Measurements from ENCODE around the gene MAN1B1. TPM values are rescaled to one million over a fixed set of nuclear protein-coding genes. Genes with fewer than 3 reads are reported as not detected.

MAN1B1 gene
- total and polyA plus RNA-seq, 2 of the 8 experiments (the other 6 are each of a cell fraction or from before 2014, with no cell fraction given) = 33.7 to 36.3 TPM

DNA sequence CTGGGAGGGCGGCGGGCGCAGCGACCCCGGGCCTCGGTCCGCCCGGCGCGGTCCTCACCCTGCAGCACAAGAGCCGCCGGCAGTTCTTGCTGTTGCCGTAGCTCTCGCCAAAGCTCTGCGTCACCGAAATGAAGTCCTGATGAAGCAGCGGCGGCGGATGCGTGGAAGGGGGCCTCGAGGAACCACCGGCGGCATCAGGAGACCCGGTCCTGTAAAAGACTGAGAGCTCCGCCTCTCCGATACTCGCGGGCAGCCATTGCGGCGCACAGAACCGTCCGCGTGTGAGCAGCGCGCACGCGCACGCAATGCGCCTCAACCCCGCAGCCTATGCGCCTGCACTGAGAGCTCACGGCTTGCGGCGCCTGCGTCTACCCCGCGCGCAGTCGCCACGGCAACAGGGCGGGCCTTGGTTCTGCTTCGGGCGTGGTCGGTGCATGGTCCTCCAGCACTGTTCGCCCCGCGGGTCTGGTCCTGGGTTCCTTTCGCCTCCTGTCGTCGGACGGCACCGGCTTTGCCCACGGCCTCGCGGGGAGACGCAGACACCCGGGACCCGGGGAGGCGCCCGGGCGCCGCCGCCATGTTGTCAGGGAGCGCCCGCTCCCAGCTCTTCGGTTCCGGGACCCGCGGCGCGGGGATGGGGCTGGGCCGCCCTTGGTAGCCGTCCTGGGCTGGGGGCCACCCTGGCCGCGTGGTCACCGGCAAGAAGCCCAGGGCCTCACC is 42.8 kb downstream of the MAN1B1 start (continued):
- TF ChIP-seq RNF2 (IDR thresholded peaks at IDR 0.05; ENCODE audit: borderline replicate concordance, low read depth, low read length, missing control alignments, poor library complexity, severe bottlenecking) = no peak
- TF ChIP-seq GTF2F1 (IDR thresholded peaks at IDR 0.05; ENCODE audit: borderline replicate concordance, low read depth, low read length) = no peak
- no peak for TF ChIP-seq EGR1 (IDR thresholded peaks at IDR 0.05; ENCODE audit: borderline replicate concordance, low read depth, low read length)
- TF ChIP-seq POLR2A (IDR thresholded peaks at IDR 0.05; ENCODE audit: control extremely low read depth in 1 of 2, low read depth in 2 of 2, low read length in 2 of 2) = peak in 1 of 2 experiments; percentile 80; a peak in 2 of 3 replicates
- TF ChIP-seq JUND (IDR thresholded peaks at IDR 0.05; ENCODE audit: low read length) = no peak
- no peak for TF ChIP-seq TEAD4 (IDR thresholded peaks at IDR 0.05; ENCODE audit: low read depth, low read length)
- TF ChIP-seq BACH1 (IDR thresholded peaks at IDR 0.05; ENCODE audit: low read length) = no peak; the same call in 1 of the 2 replicates
- peak; percentile 76 for TF ChIP-seq CREB1 (IDR thresholded peaks at IDR 0.05)
- TF ChIP-seq POLR2AphosphoS5 (IDR thresholded peaks at IDR 0.05; ENCODE audit: low read depth, low read length) = peak; percentile 80
- no peak for TF ChIP-seq SUZ12 (IDR thresholded peaks at IDR 0.05; ENCODE audit: low read length)
- TF ChIP-seq YY1 (IDR thresholded peaks at IDR 0.05; ENCODE audit: low read depth, low read length) = peak; percentile 87; the same call in 1 of the 2 replicates
- no peak; the same call in 1 of the 2 replicates for TF ChIP-seq ATF3 (IDR thresholded peaks at IDR 0.05; ENCODE audit: insufficient read depth, low read depth, low read length)
- TF ChIP-seq EZH2 (IDR thresholded peaks at IDR 0.05; ENCODE audit: low read depth, low read length, severe bottlenecking) = peak; percentile 56
- TF ChIP-seq EP300 (IDR thresholded peaks at IDR 0.05; ENCODE audit: borderline replicate concordance in 1 of 2, low read depth in 2 of 2, low read length in 2 of 2) = no peak
- 0 out of 2 replicates have a peak, but pooled peaks have one; percentile 20 for TF ChIP-seq SP1 (IDR thresholded peaks at IDR 0.05; ENCODE audit: low read depth, low read length)
- TF ChIP-seq PHF8 (conservative IDR thresholded peaks at IDR 0.05; ENCODE audit: low read depth, low read length) = peak; percentile 63
- no peak for TF ChIP-seq CHD1 (IDR thresholded peaks at IDR 0.05; ENCODE audit: low read depth, low read length)
